ENCODE data around the gene CERS6.
A peak's percentile ranks its signal among the peaks of the same experiment; 100 is the strongest.
"Not testable (repeated sequence)": the region's sequence is repeated elsewhere in the genome, so short reads cannot be mapped to it uniquely, and the experiment has no call there.

CERS6 gene

GRCh38 chr2:168784993-168785392 lies 328.9 kb downstream of the CERS6 start:
- peak overlapping the region; percentile 15; the same call in 1 of the 2 replicates for H3K4me3 ChIP-seq (ENCODE audit: low read depth, low read length)
- TF ChIP-seq CTCF (IDR thresholded peaks at IDR 0.05; ENCODE audit: control insufficient read depth, extremely low read depth, insufficient read depth): no peak
- DNase-seq (ENCODE audit: low read depth): no peak

- H3K4me3 ChIP-seq (ENCODE audit: low read depth, low read length): no peak overlapping the region
- TF ChIP-seq CTCF (IDR thresholded peaks at IDR 0.05; ENCODE audit: control insufficient read depth, extremely low read depth, insufficient read depth): no peak
- no peak for DNase-seq (ENCODE audit: low read depth)
Observed at GRCh38 chr2:168787098-168787781, 331.2 kb downstream of the CERS6 start.

- no peak for TF ChIP-seq CTCF (IDR thresholded peaks at IDR 0.05; ENCODE audit: control insufficient read depth, extremely low read depth, insufficient read depth)
- DNase-seq (ENCODE audit: low read depth): no peak
- H3K4me3 ChIP-seq (ENCODE audit: low read depth, low read length): no peak overlapping the region
Observed at GRCh38 chr2:168787782-168788376, 331.8 kb downstream of the CERS6 start.

GRCh38 chr2:168789776-168790175 lies 333.7 kb downstream of the CERS6 start:
- DNase-seq (ENCODE audit: low read depth): no peak
- no peak overlapping the region for H3K4me3 ChIP-seq (ENCODE audit: low read depth, low read length)
- no peak for TF ChIP-seq CTCF (IDR thresholded peaks at IDR 0.05; ENCODE audit: control insufficient read depth, extremely low read depth, insufficient read depth)

- TF ChIP-seq CTCF (IDR thresholded peaks at IDR 0.05; ENCODE audit: control insufficient read depth, extremely low read depth, insufficient read depth): no peak
- no peak overlapping the region for H3K4me3 ChIP-seq (ENCODE audit: low read depth, low read length)
- no peak for DNase-seq (ENCODE audit: low read depth)
Observed at GRCh38 chr2:168790226-168790902, 334.3 kb downstream of the CERS6 start.

- DNase-seq (ENCODE audit: low read depth); H3K4me3 ChIP-seq (ENCODE audit: low read depth, low read length): not testable (repeated sequence)
Observed at GRCh38 chr2:168791140-168791539, 335.1 kb downstream of the CERS6 start.

- H3K4me3 ChIP-seq (ENCODE audit: low read depth, low read length): no peak overlapping the region
Observed at GRCh38 chr2:168793596-168793995, 337.5 kb downstream of the CERS6 start.

More at GRCh38 chr2:168793596-168793995, 337.5 kb downstream of the CERS6 start:
- no peak for DNase-seq (ENCODE audit: low read depth)
- TF ChIP-seq CTCF (IDR thresholded peaks at IDR 0.05; ENCODE audit: control insufficient read depth, extremely low read depth, insufficient read depth): no peak
